Adrenal gland (tissue), 5 donors: ENCODE measurements around the gene AQP4.

Source experiments
- POLR2A ChIP-seq, 2 donors: fragments of 450-650 bp; IDR thresholded peaks; one replicate each; pipeline ENCODE4 v1.6.1; 2017; ENCODE audit warnings: antibody characterized with exemption in 2 of 2, mild to moderate bottlenecking in 2 of 2, moderate library complexity in 1 of 2
- TF ChIP-seq, protein P1 (sequence below), 6 experiments: fragments of 450-650 bp in 4 of 6; fragments of 200-600 bp in 2 of 6; sonication (generic) in 1 of 6; IDR thresholded peaks; 1 replicate in 5 of 6; 2 replicates in 1 of 6; pipeline versions ENCODE4 v1.5.1 to v1.8.0; 2016 to 2021; ENCODE audit warnings: antibody characterized with exemption in 6 of 6, mild to moderate bottlenecking in 2 of 6, moderate library complexity in 1 of 6
- donor health status: DM: no; HTN: no; CAD: no.

GRCh38 chr18:26875040-26875654, 9.6 kb upstream of the AQP4 start:
- TF ChIP-seq, protein P1, sequence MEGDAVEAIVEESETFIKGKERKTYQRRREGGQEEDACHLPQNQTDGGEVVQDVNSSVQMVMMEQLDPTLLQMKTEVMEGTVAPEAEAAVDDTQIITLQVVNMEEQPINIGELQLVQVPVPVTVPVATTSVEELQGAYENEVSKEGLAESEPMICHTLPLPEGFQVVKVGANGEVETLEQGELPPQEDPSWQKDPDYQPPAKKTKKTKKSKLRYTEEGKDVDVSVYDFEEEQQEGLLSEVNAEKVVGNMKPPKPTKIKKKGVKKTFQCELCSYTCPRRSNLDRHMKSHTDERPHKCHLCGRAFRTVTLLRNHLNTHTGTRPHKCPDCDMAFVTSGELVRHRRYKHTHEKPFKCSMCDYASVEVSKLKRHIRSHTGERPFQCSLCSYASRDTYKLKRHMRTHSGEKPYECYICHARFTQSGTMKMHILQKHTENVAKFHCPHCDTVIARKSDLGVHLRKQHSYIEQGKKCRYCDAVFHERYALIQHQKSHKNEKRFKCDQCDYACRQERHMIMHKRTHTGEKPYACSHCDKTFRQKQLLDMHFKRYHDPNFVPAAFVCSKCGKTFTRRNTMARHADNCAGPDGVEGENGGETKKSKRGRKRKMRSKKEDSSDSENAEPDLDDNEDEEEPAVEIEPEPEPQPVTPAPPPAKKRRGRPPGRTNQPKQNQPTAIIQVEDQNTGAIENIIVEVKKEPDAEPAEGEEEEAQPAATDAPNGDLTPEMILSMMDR (IDR thresholded peaks at IDR 0.05): no peak
- TF ChIP-seq POLR2A (IDR thresholded peaks at IDR 0.05): no peak
